CD4-positive, alpha-beta T cell treated with Interleukin-2 at 100 ng/mL for 4 hours (primary cell): ENCODE data around the gene SFTPA2.
"Not testable (repeated sequence)": the region's sequence is repeated elsewhere in the genome, so short reads cannot be mapped to it uniquely, and the experiment has no call there.

Experiments used
- DNase-seq: peaks from one replicate; pipeline ENCODE4 v3.0.0-alpha.2; 2020; ENCODE audit warnings: low spot score

SFTPA2 gene

DNA sequence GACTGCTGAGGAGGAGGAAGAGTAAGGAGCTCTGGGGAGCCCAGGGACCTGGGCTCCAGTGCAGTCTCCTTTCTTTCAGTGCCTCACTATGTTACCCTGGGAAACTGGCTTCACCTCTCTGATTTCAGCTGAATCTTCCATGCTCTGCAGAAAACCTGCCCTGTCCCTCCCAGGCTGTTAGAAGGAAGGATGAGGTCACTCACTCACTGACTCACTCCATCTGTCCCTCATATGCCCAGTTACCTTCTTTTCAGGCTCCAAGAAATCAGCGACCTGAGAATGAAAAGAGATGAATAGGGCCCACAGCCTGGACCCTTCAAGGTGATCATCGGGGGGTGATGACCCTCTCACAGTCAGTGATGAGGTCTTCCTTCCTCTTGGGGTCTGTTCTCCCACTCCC, 481 bp downstream of the SFTPA2 start:
- no peak for DNase-seq

DNA sequence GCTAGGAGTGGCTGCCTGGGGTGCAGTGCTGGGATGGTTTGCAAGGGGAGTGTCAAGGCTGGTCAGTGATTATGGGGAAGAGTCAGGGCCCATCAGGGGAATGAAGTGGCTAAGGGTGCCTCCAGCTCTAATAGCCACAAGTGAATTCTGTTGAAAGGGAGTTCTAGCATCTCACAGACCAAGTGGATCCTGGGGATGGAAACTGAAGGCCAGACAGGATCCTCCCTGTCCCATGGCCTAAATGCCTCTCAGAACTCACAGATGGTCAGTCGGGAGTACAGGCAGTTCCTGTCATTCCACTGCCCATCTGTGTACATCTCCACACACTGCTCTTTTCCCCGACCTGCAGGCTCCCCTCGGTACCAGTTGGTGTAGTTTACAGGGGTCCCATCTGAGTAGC, 3.2 kb downstream of the SFTPA2 start:
- not testable (repeated sequence) for DNase-seq

DNA sequence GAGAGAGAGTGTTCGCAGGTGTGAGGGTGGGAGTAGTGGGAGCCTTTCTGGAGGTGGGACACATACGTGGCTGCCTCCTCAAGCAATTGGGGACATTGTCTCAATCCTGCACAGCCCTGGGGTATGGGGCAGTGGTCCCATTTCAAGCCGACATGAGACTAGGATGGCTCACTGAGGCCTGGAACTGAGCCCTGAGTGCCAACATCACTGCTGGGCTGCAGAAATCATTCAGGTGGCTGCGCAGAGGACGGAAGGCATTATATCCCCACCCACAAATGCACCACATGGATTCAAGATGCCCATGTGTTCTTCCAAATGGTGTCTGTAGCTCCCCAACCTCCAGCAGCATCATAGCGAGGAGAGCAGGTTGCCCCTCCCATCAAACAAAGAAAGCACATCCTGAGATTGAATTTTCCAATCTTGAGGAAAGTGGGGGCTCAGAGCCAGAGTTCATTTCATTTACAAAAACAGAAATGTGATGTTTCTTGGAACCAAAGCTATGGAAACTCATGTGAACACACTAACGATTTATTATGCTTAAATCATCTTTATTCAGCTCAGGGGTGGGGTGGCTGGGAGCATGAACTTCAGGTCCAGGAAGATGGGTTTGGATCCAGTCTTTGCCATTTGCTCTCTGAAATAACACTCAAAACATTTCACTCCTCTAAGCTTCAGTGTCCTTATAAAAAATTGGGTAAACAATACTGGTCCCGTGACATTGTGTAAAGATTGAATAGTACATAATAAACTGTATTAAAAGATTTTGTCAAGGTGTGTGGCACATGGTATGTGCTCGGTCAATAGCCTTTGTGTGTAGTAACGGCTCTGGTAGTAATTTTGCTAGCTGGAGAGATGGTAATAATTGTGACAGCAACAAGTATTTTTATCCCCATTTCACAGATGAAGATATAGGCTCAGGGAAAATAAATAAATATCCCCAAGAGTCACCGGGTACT, 4.6 kb downstream of the SFTPA2 start:
- DNase-seq: no peak

DNA sequence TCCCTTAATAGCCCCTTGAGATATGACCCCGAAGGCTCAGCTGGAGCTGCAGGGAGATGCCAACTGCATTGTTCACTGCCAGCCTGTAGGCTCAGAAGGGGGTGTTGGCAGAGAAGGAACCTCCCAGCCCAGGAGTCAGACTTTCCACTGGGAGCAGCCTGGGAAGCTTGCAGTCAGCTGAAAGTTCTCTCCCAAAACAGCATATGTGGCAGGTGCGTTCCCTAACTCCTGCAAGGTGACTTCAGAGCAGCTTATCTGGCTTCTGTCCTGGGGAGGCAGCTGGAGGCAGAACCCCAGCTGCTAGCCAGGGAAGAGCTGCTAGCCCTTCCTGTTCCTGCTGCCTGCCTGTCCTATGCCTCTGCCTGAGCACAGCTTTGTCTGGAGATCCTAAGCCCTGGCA, 8.1 kb downstream of the SFTPA2 start:
- no peak for DNase-seq

DNA sequence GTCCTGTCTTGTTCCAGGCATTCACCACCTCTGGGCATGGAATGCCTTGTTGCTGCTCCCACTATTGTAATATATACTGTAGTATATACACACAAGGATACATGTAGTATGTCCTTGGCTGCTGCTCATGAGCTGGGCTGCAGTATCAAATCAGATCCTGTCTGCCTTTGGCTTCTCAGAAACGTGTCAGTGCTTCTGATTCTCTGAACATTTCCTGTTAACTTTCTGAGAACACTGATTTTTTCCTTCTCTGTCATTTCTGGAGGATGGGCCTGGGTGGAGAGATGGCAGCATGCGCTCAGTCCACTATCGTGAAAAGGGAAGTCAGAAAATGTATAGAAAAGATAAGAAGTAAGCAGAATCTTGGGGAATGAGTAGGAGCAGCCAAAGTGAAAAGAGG, 12.2 kb downstream of the SFTPA2 start:
- DNase-seq: peak; percentile 1

DNA sequence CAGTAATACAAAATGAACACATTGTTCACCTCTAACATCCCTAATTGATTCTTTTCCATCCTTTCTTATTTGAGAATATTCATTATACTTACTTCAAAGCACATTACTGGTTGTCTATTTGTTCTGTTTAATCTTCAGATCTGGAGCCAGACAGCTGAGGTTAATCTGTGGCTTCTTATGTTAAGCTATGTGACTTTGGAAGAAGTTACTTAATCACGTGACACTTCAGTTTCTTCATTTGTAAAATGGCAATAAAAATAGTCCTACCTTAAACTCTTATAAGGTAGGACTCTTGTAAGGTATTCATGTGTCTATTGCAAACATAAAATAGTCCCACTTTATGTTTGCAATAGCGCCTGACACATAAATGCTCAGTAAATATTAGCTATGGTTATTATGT, 13.1 kb downstream of the SFTPA2 start:
- not testable (repeated sequence) for DNase-seq

DNA sequence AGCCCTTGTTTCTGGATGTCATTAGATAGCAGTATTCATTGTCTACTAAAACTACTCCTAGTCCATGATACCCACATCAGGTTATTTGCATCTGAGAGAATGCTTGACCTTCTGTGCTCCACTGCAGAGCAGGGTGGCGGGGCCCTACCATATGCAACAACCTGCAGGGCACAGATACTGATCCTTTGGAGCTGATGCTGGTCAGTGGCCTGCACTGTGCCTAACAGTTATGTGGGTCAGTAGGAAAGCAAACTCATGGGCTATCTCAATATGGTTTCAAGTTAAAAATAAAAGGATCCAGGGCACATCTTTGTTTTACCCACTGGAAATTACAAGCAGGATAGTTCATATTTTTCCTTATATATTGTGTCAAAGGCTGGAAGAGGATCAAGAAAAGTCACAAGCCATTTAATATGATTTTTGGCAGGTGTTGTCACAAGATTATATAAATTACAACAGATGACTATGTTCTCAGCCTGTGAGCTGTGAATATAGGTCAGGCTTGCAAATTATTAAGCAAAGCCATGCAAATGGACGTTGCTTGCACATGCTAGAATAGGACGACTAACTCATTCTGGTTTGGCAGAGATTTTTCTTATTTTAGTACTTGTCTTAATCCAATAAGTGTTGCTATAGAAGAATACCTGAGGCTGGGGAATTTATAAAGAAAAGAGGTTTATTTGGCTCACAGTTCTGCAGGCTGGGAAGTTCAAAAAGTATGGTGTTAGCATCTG, 15.1 kb downstream of the SFTPA2 start:
- DNase-seq: not testable (repeated sequence)

DNA sequence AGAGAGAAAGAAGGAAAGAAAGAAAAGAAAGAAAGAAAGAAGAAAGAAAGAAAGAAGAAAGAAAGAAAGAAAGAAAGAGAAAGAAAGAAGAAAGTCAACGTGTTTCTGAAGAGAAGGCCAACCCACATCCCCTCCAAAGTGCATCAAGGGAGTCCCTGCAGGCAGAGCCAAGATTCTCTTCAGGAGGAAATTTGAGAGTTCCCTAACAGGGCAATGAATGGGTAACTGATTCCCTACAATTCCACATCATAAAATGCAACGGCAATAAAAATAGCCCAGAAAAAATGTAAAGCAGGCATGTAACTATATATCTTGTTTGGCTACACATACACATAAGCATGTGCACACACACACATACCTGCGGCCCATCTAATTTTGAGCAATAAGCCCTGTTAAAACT, 15.8 kb downstream of the SFTPA2 start:
- DNase-seq: not testable (repeated sequence)

DNA sequence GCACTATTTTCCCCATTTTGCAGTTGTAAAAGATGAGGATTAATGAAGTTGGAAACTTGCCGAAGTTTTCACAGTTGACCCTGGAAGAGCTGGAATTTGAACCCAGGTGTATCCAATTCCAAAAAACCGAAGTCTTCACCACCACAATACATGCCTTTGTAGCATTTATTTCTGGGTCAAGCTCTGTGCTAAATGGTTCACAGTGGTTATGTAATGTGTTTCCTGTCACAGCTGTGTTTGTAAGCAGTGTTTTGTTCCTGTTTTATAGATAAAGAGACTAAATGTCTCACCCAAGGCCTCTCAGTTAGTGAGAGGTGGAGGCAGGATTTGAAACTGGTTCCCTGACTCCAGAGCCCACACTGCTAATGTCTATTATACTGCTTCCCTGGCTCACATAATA, 17.6 kb downstream of the SFTPA2 start:
- no peak for DNase-seq

DNA sequence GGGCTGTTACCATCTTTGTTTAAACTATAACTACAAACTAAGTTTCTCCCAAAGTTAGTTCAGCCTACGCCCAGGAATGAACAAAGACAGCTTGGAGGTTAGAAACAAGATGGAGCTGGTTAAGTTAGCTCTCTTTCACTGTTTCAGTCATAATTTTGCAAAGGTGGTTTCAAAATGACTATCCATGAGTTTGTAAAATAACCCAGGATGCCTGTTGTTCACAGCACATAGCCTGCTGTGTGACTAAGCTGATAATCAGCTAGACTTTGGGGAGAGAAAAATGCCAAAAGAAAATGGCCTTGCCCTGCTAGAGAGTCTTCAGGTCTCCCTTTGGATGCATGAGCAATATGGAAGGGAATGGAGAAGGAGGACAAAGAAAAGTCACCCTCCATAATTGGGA, 19.3 kb downstream of the SFTPA2 start:
- DNase-seq: not testable (repeated sequence)

DNA sequence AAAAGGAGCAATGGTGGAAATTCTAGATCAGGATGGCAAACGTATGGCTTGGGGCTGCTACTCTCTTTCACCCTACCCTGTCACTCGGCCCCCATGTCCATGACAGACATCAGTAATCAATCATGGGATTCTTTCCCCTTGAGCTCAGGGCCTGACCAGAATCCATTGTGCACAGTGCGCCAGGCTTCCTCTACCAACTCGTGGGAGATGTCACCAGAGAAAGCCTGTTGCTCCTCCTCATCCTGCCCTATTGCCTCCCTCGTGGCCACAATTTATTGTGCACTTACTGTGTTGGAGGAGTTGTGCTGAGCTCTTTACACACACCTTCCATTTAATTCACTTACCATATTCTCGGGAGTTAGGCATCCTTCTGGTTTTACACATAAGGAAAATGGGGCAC, 21.9 kb downstream of the SFTPA2 start:
- DNase-seq: not testable (repeated sequence)

DNA sequence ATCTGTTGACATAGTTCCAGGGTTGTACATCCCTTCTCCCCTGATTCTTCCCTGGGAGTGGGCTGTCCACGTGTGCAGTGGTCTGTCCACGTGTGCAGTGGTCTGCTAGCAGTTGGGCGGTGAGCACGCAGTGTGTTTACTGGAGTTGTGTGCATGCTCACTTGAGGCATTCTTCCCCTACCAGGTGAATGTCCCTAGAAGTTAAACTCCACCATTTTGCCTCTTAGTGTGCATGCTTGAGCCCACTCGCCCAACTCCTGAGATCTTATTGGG, 26.4 kb downstream of the SFTPA2 start:
- not testable (repeated sequence) for DNase-seq

DNA sequence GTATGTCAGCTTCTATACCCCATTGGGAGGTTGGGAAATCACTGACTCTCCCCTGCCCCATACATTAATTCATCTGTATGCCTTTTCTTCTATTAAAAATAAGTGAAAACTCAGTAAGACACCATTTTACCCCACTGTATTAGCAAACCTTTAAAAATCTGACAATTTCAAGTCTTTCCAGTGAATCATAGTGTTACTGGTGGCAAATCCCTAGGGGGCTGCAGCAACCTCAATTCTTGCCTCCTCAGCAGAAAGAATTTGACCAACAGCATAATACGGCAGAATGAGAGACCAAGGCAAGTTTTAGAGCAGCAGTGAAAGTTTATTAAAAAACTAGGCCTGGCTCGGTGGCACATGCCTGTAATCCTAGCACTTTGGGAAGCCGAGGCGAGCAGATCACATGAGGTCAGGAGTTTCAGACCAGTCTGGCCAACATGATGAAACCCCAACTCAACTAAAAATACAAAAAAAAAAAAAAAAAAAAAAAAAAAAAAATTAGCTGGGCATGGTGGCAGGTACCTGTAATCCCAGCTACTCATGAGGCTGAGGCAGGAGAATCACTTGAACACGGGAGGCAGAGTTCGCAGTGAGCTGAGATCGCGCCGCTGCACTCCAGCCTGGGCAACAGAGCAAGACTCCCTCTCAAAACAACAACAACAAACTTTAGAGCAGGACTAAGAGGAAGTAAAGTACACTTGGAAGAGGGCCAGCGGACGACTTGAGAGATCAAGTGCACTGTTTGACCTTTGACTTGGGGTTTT, 26.9 kb downstream of the SFTPA2 start:
- DNase-seq: not testable (repeated sequence)

DNA sequence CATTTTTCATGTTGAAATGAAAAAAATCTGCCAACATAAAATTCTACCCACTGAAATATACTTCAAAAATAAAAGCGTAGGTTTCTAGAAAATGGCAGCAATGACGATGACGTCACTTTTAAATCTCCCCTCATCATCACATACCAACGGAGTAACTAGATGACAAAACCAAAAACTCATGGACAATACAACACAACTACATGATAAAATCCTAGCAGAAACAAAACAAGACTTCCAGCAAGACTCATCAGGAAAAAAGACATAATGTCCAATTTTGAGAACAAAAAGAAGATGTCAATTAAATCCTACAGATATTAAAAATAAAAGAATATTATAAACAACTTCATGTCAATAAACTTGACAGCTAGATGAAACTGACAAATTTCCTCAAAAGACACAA, 31.9 kb downstream of the SFTPA2 start:
- not testable (repeated sequence) for DNase-seq

DNA sequence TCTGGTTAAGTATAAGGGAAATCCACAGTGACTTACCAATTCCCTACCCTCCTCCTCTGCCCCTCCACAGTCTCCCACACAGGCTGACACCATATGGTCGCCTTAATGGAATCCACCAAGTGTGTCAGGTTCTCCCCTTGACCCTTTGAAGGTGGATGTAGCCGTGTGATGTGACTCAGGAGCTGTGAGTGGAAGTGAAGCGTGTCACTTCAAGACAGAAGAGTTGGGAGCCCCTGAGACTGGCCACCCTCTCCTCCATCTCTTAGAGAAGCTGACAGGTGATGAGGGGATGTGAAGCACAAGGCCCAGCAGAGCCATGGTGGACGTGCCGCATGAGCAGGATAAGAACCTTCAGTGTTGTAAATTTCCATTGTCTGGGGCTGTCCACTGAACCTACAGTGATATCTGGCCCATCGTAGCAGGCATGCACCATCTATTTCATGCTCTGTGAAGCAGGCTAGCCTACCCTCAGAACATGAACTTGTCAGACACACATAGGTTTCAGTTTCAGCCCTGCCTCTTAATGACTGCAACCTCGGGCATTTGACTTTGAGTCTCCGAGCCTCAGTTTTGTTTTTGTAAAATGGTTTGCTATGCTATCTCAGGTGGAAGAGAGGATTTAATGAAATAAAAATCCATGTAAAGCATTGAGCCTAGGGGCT, 35.0 kb downstream of the SFTPA2 start:
- DNase-seq: not testable (repeated sequence)

DNA sequence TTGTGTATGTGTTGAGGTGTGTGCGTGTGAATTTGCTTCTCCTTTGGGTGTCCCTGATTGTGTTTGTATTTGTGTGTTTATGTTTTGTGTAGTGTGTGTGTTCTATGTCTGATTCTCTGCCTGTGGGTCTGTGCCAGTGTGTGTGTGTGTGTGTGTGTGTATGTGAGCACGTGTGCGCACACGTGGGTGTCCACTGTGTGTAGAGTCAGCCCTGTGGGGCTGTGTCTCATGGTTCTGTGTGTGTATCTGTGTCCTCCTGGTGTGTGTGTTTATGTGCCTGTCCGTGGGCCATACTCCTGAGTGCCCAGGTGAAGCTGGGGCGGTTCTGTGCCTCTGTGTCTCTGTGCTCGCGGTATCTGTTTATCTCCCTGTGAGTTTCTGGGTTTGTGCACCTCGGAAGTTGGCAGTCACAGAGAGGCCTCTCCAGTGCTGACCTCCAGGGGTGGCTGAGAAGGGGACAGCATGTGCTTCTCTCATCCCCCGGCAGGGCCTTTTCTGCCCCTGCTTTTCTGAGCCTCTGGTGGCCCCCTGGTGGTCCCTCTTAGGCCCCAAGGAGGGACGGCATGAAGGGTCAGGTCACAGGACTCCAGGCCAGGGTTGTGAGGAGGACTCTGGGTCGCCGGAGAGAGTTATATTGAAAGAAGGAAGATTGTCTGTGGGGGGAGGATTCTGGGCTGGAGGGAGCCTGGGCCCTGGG, 36.9 kb downstream of the SFTPA2 start:
- not testable (repeated sequence) for DNase-seq

DNA sequence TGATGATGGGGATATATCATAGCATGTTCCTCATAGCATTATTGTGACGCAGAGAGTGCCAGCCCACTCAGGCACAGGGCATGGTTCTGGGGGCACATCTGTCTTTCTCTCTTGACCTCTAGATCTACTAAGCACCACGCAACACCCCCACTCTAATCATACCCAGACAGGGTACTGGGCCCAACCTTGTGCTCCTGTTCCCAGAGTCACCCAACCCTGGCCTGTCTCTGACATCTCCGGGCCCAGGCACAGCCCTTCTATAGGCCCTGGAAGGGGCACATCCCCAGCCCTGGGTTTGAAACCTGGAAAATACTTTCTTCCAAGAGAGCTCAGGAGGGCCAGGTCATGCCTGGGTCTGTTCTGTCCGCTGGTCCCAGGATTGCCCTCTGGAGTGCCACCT, 37.7 kb downstream of the SFTPA2 start:
- not testable (repeated sequence) for DNase-seq

DNA sequence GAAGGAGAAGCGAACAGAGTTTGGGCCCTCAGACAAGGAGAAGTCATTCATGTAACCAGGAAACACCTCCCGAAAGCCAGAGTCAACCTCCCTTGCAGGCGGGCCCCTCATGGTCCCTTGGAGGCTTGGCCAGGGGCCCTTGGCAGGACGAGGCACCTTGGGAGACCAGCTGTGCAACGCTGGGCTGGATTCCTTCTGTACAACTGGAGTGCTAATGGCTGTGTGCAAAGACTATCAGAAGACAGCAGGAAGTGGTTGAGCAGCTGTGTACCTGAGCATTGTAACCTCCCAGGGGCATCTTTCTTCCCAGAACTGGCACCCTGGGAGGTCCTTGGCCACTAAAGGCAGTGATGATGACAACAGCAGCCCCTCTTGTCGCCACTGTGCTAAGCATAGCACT, 38.5 kb downstream of the SFTPA2 start:
- not testable (repeated sequence) for DNase-seq

DNA sequence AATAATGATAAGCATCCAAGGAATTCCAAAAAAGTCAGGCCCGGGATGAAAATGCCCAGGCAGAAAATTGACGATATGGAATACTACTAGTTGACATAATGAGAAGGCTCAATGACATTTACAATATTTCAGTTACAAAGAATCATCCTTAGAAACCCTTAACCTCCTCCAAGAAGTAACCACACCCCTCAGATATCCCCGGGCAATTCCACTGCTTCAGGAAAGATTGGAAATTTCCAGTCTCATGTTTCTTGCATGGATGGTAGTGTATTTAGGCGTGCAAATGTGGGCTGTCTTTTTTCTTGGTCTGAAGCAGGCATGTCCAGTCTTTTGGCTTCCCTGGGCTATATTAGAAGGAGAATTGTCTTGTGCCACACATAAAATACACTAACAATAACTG, 42.6 kb downstream of the SFTPA2 start:
- not testable (repeated sequence) for DNase-seq

DNA sequence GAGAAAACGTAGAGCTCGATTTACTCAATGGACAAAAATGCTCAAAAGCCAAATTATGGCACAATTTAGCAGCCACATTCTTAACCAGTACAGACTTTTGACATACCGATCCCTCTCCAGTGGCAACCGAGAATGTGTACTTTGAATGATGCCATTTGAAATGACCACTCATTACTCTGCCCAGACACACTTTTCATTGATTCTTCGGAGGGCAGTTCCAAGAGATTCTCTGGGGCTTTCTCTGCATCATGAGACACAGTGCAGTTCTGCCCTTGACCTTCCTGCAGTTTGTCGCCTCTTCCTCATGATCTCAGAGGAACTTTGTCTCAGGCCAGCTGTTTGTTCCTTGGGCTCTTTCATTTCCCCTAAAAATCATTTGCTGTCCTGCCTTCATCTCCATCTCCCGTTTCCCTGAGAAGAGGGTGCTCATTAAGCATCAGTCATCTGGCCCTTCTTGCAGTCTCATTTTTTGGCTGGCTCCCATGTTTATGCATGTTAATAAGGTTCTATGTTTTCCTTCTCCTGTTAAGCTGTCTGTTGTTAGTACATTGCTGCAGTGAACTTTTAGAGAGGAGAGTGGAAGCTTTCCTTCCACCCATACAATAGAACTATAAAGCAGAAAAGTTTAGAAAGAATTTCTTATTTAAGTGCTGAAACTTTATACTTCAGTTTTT, 43.5 kb downstream of the SFTPA2 start:
- not testable (repeated sequence) for DNase-seq
